ENCODE results near the gene WARS2.

- TF ChIP-seq CTCF (IDR thresholded peaks at IDR 0.05) (no peak), EZH2 (IDR thresholded peaks at IDR 0.05) (peak; percentile 36), EZH2phosphoT487 (IDR thresholded peaks at IDR 0.05) (no peak)
Measured at GRCh38 chr1:119140177-119141019, at the start of gene WARS2.

All from neural progenitor cell (in vitro differentiated cells).